Kidney epithelial cell (primary cell): ENCODE measurements around the gene DGKB. TPM values are rescaled to one million over a fixed set of nuclear protein-coding genes. Genes with fewer than 3 reads are reported as not detected.

Experiments used
- DNase-seq: peaks from one replicate; pipeline ENCODE4 v3.0.0-alpha.2; 2010; ENCODE audit warnings: low read depth
- H3K27me3 ChIP-seq: 2 replicates; pipeline ENCODE4 v1.6.0; 2011; ENCODE audit warnings: low read length; ENCODE audit not compliant: control insufficient read depth, insufficient read depth
- H3K36me3 ChIP-seq: 2 replicates; pipeline ENCODE4 v1.5.1; 2011; ENCODE audit warnings: low read length; ENCODE audit not compliant: control insufficient read depth, insufficient read depth
- H3K4me3 ChIP-seq: 2 replicates; pipeline ENCODE4 v1.5.1; 2011; ENCODE audit warnings: low read depth, mild to moderate bottlenecking, control low read depth, low read length
- total RNA-seq: library from RNA; depleted of rRNA; stranded (reverse); fragments of >200 nt; gene quantifications from 2 replicates; pipeline ENCODE4 v1.2.3, GENCODE V29; 2015
- TF ChIP-seq, protein P1 (sequence below): IDR thresholded peaks from 2 replicates; pipeline ENCODE4 v1.5.1; 2011; ENCODE audit warnings: mild to moderate bottlenecking, moderate library complexity, low read length, control low read depth, inconsistent platforms; ENCODE audit not compliant: insufficient read depth, poor library complexity, severe bottlenecking

The DGKB gene
- total RNA-seq, 1 donor from 2014 or later, result not detected

DNA sequence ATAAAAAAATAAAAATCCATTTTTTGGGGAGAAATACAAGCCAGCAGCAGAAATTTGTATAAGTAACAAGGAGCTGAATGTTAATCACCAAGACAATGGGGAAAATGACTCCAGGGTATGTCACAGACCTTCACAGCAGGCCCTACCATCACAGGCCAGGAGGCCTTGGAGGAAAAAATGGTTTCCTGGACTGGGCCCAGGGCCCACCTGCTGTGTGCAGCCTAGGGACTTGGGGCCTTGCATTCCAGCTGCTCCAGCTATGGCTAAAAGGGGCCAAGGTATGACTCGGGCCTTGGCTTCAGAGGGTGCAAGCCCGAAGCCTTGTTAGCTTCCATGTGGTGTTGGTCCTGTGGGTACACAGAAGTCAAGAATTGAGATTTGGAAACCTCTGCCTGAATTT is 126.3 kb downstream of the DGKB start:
- TF ChIP-seq, protein P1, sequence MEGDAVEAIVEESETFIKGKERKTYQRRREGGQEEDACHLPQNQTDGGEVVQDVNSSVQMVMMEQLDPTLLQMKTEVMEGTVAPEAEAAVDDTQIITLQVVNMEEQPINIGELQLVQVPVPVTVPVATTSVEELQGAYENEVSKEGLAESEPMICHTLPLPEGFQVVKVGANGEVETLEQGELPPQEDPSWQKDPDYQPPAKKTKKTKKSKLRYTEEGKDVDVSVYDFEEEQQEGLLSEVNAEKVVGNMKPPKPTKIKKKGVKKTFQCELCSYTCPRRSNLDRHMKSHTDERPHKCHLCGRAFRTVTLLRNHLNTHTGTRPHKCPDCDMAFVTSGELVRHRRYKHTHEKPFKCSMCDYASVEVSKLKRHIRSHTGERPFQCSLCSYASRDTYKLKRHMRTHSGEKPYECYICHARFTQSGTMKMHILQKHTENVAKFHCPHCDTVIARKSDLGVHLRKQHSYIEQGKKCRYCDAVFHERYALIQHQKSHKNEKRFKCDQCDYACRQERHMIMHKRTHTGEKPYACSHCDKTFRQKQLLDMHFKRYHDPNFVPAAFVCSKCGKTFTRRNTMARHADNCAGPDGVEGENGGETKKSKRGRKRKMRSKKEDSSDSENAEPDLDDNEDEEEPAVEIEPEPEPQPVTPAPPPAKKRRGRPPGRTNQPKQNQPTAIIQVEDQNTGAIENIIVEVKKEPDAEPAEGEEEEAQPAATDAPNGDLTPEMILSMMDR, result no peak
- no peaks in the 10 kb centered on the region for H3K36me3 ChIP-seq
- no peak overlapping the region for H3K4me3 ChIP-seq
- no peaks in the 10 kb centered on the region for H3K27me3 ChIP-seq
- no peak for DNase-seq

DNA sequence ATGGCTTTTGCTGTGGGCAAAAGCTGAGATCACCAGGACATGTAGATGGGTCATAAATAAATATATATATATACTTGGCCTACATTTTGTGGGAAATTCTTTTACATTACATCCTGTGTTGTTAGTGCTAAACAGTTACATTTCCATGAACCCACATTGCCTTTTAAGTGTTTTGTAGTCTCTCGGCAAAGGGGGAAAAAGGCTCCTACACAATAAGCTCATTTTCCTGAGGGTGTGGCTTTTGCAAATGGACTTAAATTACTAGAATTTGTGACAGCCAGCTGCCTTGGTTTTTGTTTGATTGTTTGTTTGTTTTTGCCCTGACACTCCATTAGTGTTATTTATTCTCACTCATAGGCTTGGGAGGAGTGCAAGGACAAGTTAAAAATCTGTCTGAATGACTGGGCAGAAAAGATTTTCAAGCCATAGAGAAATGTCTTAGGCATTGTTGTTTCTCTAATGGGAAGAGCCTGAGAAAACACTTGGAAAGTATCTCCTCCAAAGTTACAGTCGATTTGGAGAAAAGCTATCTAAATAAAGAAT is 128.8 kb downstream of the DGKB start:
- no peaks in the 10 kb centered on the region for H3K27me3 ChIP-seq
- H3K4me3 ChIP-seq, result no peak overlapping the region
- TF ChIP-seq, protein P1, result no peak
- H3K36me3 ChIP-seq, result no peaks in the 10 kb centered on the region
- no peak for DNase-seq

DNA sequence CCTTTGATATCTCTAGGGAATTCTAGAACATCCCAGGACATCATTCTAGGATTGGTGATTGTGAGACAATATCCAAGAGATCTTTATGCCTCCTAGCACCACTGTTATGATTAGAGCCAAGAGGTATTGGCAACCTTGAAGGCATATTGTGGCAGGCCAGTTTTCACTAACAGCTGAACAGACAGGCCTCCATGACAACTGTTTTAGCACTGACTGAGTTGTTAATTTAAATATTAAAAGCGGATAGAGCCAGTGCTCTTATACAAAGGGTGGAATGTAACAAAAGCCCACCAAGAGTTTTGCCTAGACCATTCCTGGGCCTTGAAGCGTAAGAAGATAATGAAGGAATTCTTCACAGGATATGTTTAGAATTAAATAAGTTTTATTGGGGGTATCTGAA is 131.9 kb downstream of the DGKB start:
- Histone ChIP-seq H3K27me3 (no peaks in the 10 kb centered on the region), H3K36me3 (no peaks in the 10 kb centered on the region), H3K4me3 (no peak overlapping the region)
- no peak for DNase-seq
- TF ChIP-seq, protein P1, result no peak

DNA sequence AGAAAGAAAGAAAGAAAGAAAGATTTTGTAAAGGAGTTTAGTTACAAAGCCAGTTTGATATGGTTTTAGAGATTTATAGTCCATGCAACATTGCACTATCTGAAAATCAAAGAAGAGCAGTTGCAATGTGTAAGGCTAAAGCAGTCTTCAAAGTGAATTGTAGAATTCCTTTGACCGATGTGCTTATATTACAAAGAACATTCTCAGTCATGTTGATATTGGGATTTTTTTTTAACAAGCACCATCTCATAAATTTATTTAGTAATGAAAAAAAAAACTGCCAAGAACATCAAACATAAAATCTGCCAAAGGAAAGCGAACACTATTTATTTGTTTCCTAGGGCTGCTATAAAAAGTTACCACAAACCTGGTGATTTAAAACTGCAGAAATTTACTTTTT is 133.3 kb downstream of the DGKB start:
- H3K4me3 ChIP-seq, result no peak overlapping the region
- TF ChIP-seq, protein P1, result no peak
- H3K36me3 ChIP-seq, result no peaks in the 10 kb centered on the region
- no peaks in the 10 kb centered on the region for H3K27me3 ChIP-seq
- no peak for DNase-seq

DNA sequence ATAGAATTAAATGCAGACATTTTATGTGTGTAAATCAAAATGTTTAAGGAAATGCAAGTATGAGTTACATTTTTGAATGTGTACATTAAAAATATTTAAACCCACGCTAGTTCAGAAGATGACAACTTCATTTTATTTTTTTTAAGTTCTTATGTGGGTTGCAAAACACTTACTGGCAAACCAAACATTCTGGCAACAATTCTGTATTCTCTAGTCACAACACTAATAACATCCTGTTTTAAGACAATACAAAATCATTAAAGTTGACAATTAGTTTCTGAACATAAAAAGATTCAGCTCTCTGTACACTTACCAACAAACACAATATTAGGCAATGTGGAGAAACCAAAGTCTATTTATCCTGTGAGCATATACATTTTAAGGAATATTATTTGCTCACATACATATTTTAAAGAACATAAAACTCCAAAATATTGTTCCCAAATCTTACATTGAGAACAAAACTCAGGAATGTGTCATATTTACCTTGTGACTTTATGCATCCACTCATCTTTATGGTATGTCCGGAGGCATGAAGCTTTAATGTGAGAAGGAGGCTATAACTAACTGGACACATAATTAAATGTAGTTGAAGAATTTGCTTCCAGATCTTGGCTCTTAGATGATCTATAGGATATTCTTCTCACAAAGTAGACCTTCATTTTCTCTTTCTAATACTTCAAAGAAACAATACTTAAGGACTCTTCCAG is 134.7 kb downstream of the DGKB start:
- TF ChIP-seq, protein P1, result no peak
- Histone ChIP-seq H3K36me3 (no peaks in the 10 kb centered on the region), H3K4me3 (no peak overlapping the region), H3K27me3 (no peaks in the 10 kb centered on the region)
- DNase-seq, result no peak

DNA sequence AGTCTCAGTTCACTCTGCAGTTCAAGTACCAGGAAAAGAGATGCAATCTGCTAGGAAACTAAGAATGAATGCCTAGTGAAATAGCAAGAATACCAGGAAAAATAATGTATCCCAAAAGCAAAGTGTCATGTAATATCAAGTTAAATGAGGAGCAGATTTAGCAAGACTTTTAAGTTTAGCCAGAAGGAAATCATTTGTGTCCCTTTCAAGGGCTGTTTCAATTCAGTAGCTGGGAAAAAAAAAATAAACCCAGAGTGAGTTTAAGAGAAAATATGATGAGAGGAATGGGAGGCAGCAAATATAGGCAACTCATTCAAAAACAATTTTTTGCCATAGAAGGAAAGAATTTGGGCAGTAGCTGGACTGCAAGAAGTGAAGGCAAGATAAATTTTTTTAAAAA is 135.8 kb downstream of the DGKB start:
- DNase-seq, result no peak
- TF ChIP-seq, protein P1, result no peak
- no peak overlapping the region for H3K4me3 ChIP-seq
- H3K27me3 ChIP-seq, result no peaks in the 10 kb centered on the region
- H3K36me3 ChIP-seq, result no peaks in the 10 kb centered on the region
